Measurements from ENCODE around the gene GRHPR.

The GRHPR gene

GRCh38 chr9:37405350-37405749 lies 17.1 kb upstream of the GRHPR start:
- H3K27ac ChIP-seq (ENCODE audit: low read length), result no peak overlapping the region
- no peaks in the 10 kb centered on the region for H3K4me1 ChIP-seq (ENCODE audit: insufficient read depth, low read length)
- no peaks in the 10 kb centered on the region for H3K27me3 ChIP-seq (ENCODE audit: insufficient read depth, low read length)
- no peaks in the 10 kb centered on the region for H3K9me3 ChIP-seq (ENCODE audit: insufficient read depth, low read depth, low read length)
- H3K4me3 ChIP-seq (ENCODE audit: low read length), result no peak overlapping the region
- H3K36me3 ChIP-seq (ENCODE audit: insufficient read depth, low read depth, low read length), result no peaks in the 10 kb centered on the region
- H3K9ac ChIP-seq (ENCODE audit: low read depth, low read length), result no peak overlapping the region

- Histone ChIP-seq H3K9ac (ENCODE audit: low read depth, low read length) (no peak overlapping the region), H3K27ac (ENCODE audit: low read length) (no peak overlapping the region), H3K4me1 (ENCODE audit: insufficient read depth, low read length) (no peaks in the 10 kb centered on the region), H3K36me3 (ENCODE audit: insufficient read depth, low read depth, low read length) (no peaks in the 10 kb centered on the region), H3K4me3 (ENCODE audit: low read length) (no peak overlapping the region), H3K9me3 (ENCODE audit: insufficient read depth, low read depth, low read length) (no peaks in the 10 kb centered on the region), H3K27me3 (ENCODE audit: insufficient read depth, low read length) (no peaks in the 10 kb centered on the region)
Observed at GRCh38 chr9:37405764-37406380, 16.6 kb upstream of the GRHPR start.

- Histone ChIP-seq H3K9ac (ENCODE audit: low read depth, low read length) (no peak overlapping the region), H3K4me1 (ENCODE audit: insufficient read depth, low read length) (0 out of 2 replicates have a peak, but pooled peaks cover 3% of the 10 kb centered on the region), H3K9me3 (ENCODE audit: insufficient read depth, low read depth, low read length) (no peaks in the 10 kb centered on the region), H3K36me3 (ENCODE audit: insufficient read depth, low read depth, low read length) (no peaks in the 10 kb centered on the region), H3K27me3 (ENCODE audit: insufficient read depth, low read length) (no peaks in the 10 kb centered on the region), H3K27ac (ENCODE audit: low read length) (no peak overlapping the region), H3K4me3 (ENCODE audit: low read length) (no peak overlapping the region)
Observed at GRCh38 chr9:37406603-37407401, 15.7 kb upstream of the GRHPR start.

- Histone ChIP-seq H3K9ac (ENCODE audit: low read depth, low read length) (no peak overlapping the region), H3K4me1 (ENCODE audit: insufficient read depth, low read length) (0 out of 2 replicates have a peak, but pooled peaks cover 3% of the 10 kb centered on the region), H3K27me3 (ENCODE audit: insufficient read depth, low read length) (no peaks in the 10 kb centered on the region), H3K27ac (ENCODE audit: low read length) (no peak overlapping the region), H3K9me3 (ENCODE audit: insufficient read depth, low read depth, low read length) (no peaks in the 10 kb centered on the region), H3K4me3 (ENCODE audit: low read length) (no peak overlapping the region), H3K36me3 (ENCODE audit: insufficient read depth, low read depth, low read length) (no peaks in the 10 kb centered on the region)
Observed at GRCh38 chr9:37407468-37407867, 15.0 kb upstream of the GRHPR start.

- no peak overlapping the region for H3K4me3 ChIP-seq (ENCODE audit: low read length)
- H3K27ac ChIP-seq (ENCODE audit: low read length), result no peak overlapping the region
- no peaks in the 10 kb centered on the region for H3K27me3 ChIP-seq (ENCODE audit: insufficient read depth, low read length)
- H3K36me3 ChIP-seq (ENCODE audit: insufficient read depth, low read depth, low read length), result no peaks in the 10 kb centered on the region
- H3K4me1 ChIP-seq (ENCODE audit: insufficient read depth, low read length), result 0 out of 2 replicates have a peak, but pooled peaks cover 3% of the 10 kb centered on the region
- no peaks in the 10 kb centered on the region for H3K9me3 ChIP-seq (ENCODE audit: insufficient read depth, low read depth, low read length)
- no peak overlapping the region for H3K9ac ChIP-seq (ENCODE audit: low read depth, low read length)
Observed at GRCh38 chr9:37408933-37409710, 13.4 kb upstream of the GRHPR start.

GRCh38 chr9:37410354-37410861 lies 12.1 kb upstream of the GRHPR start:
- H3K27me3 ChIP-seq (ENCODE audit: insufficient read depth, low read length), result no peaks in the 10 kb centered on the region
- no peaks in the 10 kb centered on the region for H3K9me3 ChIP-seq (ENCODE audit: insufficient read depth, low read depth, low read length)
- no peak overlapping the region for H3K9ac ChIP-seq (ENCODE audit: low read depth, low read length)
- no peaks in the 10 kb centered on the region for H3K36me3 ChIP-seq (ENCODE audit: insufficient read depth, low read depth, low read length)
- H3K27ac ChIP-seq (ENCODE audit: low read length), result no peak overlapping the region
- H3K4me1 ChIP-seq (ENCODE audit: insufficient read depth, low read length), result peaks cover 5% of the 10 kb centered on the region; the same call in 1 of the 2 replicates
- no peak overlapping the region for H3K4me3 ChIP-seq (ENCODE audit: low read length)

- H3K36me3 ChIP-seq (ENCODE audit: insufficient read depth, low read depth, low read length), result no peaks in the 10 kb centered on the region
- peaks cover 10% of the 10 kb centered on the region; the same call in 1 of the 2 replicates for H3K4me1 ChIP-seq (ENCODE audit: insufficient read depth, low read length)
- H3K27me3 ChIP-seq (ENCODE audit: insufficient read depth, low read length), result no peaks in the 10 kb centered on the region
- H3K4me3 ChIP-seq (ENCODE audit: low read length), result no peak overlapping the region
- no peaks in the 10 kb centered on the region for H3K9me3 ChIP-seq (ENCODE audit: insufficient read depth, low read depth, low read length)
- H3K27ac ChIP-seq (ENCODE audit: low read length), result no peak overlapping the region
- H3K9ac ChIP-seq (ENCODE audit: low read depth, low read length), result no peak overlapping the region
Observed at GRCh38 chr9:37410969-37411785, 11.3 kb upstream of the GRHPR start.

- Histone ChIP-seq H3K27ac (ENCODE audit: low read length) (no peak overlapping the region), H3K4me3 (ENCODE audit: low read length) (no peak overlapping the region), H3K9me3 (ENCODE audit: insufficient read depth, low read depth, low read length) (no peaks in the 10 kb centered on the region), H3K4me1 (ENCODE audit: insufficient read depth, low read length) (peaks cover 11% of the 10 kb centered on the region; the same call in 1 of the 2 replicates), H3K27me3 (ENCODE audit: insufficient read depth, low read length) (no peaks in the 10 kb centered on the region), H3K9ac (ENCODE audit: low read depth, low read length) (no peak overlapping the region), H3K36me3 (ENCODE audit: insufficient read depth, low read depth, low read length) (no peaks in the 10 kb centered on the region)
Observed at GRCh38 chr9:37412431-37413151, 9.9 kb upstream of the GRHPR start.

- Histone ChIP-seq H3K27ac (ENCODE audit: low read length) (no peak overlapping the region), H3K4me1 (ENCODE audit: insufficient read depth, low read length) (peaks cover 11% of the 10 kb centered on the region; the same call in 1 of the 2 replicates)
Observed at GRCh38 chr9:37413311-37413710, 9.2 kb upstream of the GRHPR start.

GRCh38 chr9:37414503-37414943 lies 8.0 kb upstream of the GRHPR start:
- Histone ChIP-seq H3K4me3 (ENCODE audit: low read length) (peak overlapping the region; percentile 33; the same call in 1 of the 2 replicates), H3K4me1 (ENCODE audit: insufficient read depth, low read length) (peaks cover 11% of the 10 kb centered on the region; the same call in 1 of the 2 replicates), H3K27ac (ENCODE audit: low read length) (no peak overlapping the region), H3K9ac (ENCODE audit: low read depth, low read length) (peak overlapping the region; percentile 45; the same call in 1 of the 2 replicates), H3K27me3 (ENCODE audit: insufficient read depth, low read length) (no peaks in the 10 kb centered on the region), H3K9me3 (ENCODE audit: insufficient read depth, low read depth, low read length) (no peaks in the 10 kb centered on the region), H3K36me3 (ENCODE audit: insufficient read depth, low read depth, low read length) (no peaks in the 10 kb centered on the region)

More at GRCh38 chr9:37413311-37413710, 9.2 kb upstream of the GRHPR start:
- Histone ChIP-seq H3K9me3 (ENCODE audit: insufficient read depth, low read depth, low read length) (no peaks in the 10 kb centered on the region), H3K27me3 (ENCODE audit: insufficient read depth, low read length) (no peaks in the 10 kb centered on the region), H3K4me3 (ENCODE audit: low read length) (no peak overlapping the region), H3K36me3 (ENCODE audit: insufficient read depth, low read depth, low read length) (no peaks in the 10 kb centered on the region), H3K9ac (ENCODE audit: low read depth, low read length) (no peak overlapping the region)
